Rectal smooth muscle tissue (tissue), 1 donor: ENCODE data around the gene MORC1.

Experiments
- H3K27ac ChIP-seq: one replicate; pipeline ENCODE4 v1.7.0; 2013; ENCODE audit warnings: low read depth, low read length, inconsistent platforms
- H3K27me3 ChIP-seq: one replicate; pipeline ENCODE4 v1.7.0; 2013; ENCODE audit warnings: low read length; ENCODE audit not compliant: control insufficient read depth, insufficient read depth
- H3K36me3 ChIP-seq: one replicate; pipeline ENCODE4 v1.7.0; 2013; ENCODE audit warnings: low read length; ENCODE audit not compliant: control insufficient read depth, insufficient read depth
- H3K4me1 ChIP-seq: one replicate; pipeline ENCODE4 v1.7.0; 2013; ENCODE audit warnings: low read length; ENCODE audit not compliant: control insufficient read depth, insufficient read depth
- H3K4me3 ChIP-seq: one replicate; pipeline ENCODE4 v1.7.0; 2013; ENCODE audit warnings: low read length
- H3K9ac ChIP-seq: one replicate; pipeline ENCODE4 v1.7.0; 2013; ENCODE audit warnings: low read length

MORC1 gene

GRCh38 chr3:108947855-108948254, 170.1 kb downstream of the MORC1 start:
- no peak overlapping the region for H3K4me3 ChIP-seq
- H3K9ac ChIP-seq = no peak overlapping the region
- no peaks in the 10 kb centered on the region for H3K27me3 ChIP-seq
- H3K4me1 ChIP-seq = no peaks in the 10 kb centered on the region
- no peaks in the 10 kb centered on the region for H3K36me3 ChIP-seq
- H3K27ac ChIP-seq = no peak overlapping the region

GRCh38 chr3:108946292-108947285, 171.3 kb downstream of the MORC1 start:
- no peaks in the 10 kb centered on the region for H3K27me3 ChIP-seq
- H3K4me1 ChIP-seq = no peaks in the 10 kb centered on the region
- no peak overlapping the region for H3K27ac ChIP-seq
- H3K9ac ChIP-seq = no peak overlapping the region
- H3K36me3 ChIP-seq = no peaks in the 10 kb centered on the region
- no peak overlapping the region for H3K4me3 ChIP-seq

GRCh38 chr3:108940568-108941263, 177.2 kb downstream of the MORC1 start:
- H3K4me3 ChIP-seq = no peak overlapping the region
- H3K9ac ChIP-seq = no peak overlapping the region
- H3K27ac ChIP-seq = no peak overlapping the region
- no peaks in the 10 kb centered on the region for H3K36me3 ChIP-seq
- H3K4me1 ChIP-seq = no peaks in the 10 kb centered on the region
- H3K27me3 ChIP-seq = no peaks in the 10 kb centered on the region

GRCh38 chr3:108940166-108940565, 177.8 kb downstream of the MORC1 start:
- H3K4me3 ChIP-seq = no peak overlapping the region
- no peaks in the 10 kb centered on the region for H3K27me3 ChIP-seq
- no peaks in the 10 kb centered on the region for H3K36me3 ChIP-seq
- H3K4me1 ChIP-seq = no peaks in the 10 kb centered on the region
- H3K9ac ChIP-seq = no peak overlapping the region
- no peak overlapping the region for H3K27ac ChIP-seq

GRCh38 chr3:108936924-108937689, 180.8 kb downstream of the MORC1 start:
- Histone ChIP-seq H3K27ac (no peak overlapping the region), H3K9ac (no peak overlapping the region), H3K36me3 (no peaks in the 10 kb centered on the region), H3K27me3 (no peaks in the 10 kb centered on the region), H3K4me3 (no peak overlapping the region), H3K4me1 (no peaks in the 10 kb centered on the region)

GRCh38 chr3:108931035-108931434, 186.9 kb downstream of the MORC1 start:
- H3K36me3 ChIP-seq = no peaks in the 10 kb centered on the region
- no peaks in the 10 kb centered on the region for H3K4me1 ChIP-seq
- H3K9ac ChIP-seq = no peak overlapping the region
- no peak overlapping the region for H3K4me3 ChIP-seq
- H3K27ac ChIP-seq = no peak overlapping the region
- H3K27me3 ChIP-seq = no peaks in the 10 kb centered on the region

GRCh38 chr3:108918866-108919265, 199.1 kb downstream of the MORC1 start:
- H3K4me1 ChIP-seq = no peaks in the 10 kb centered on the region
- no peaks in the 10 kb centered on the region for H3K27me3 ChIP-seq
- H3K27ac ChIP-seq = no peak overlapping the region
- H3K9ac ChIP-seq = no peak overlapping the region
- no peaks in the 10 kb centered on the region for H3K36me3 ChIP-seq
- no peak overlapping the region for H3K4me3 ChIP-seq

- Histone ChIP-seq H3K4me1 (no peaks in the 10 kb centered on the region), H3K27ac (no peak overlapping the region), H3K36me3 (no peaks in the 10 kb centered on the region), H3K4me3 (no peak overlapping the region), H3K9ac (no peak overlapping the region), H3K27me3 (no peaks in the 10 kb centered on the region)
Observed at GRCh38 chr3:108914774-108915641, 202.9 kb downstream of the MORC1 start.

- Histone ChIP-seq H3K36me3 (no peaks in the 10 kb centered on the region), H3K27me3 (no peaks in the 10 kb centered on the region), H3K27ac (no peak overlapping the region), H3K4me3 (no peak overlapping the region), H3K9ac (no peak overlapping the region), H3K4me1 (no peaks in the 10 kb centered on the region)
Observed at GRCh38 chr3:108909799-108910198, 208.1 kb downstream of the MORC1 start.
